Smooth muscle cell of the brain vasculature (primary cell): ENCODE results near the gene PAWR.
"Not testable (repeated sequence)": the region's sequence is repeated elsewhere in the genome, so short reads cannot be mapped to it uniquely, and the experiment has no call there.

Experiments
- DNase-seq: peaks from one replicate; pipeline ENCODE4 v3.0.0-alpha.2; 2012; ENCODE audit warnings: low read depth, low spot score

PAWR gene

DNA sequence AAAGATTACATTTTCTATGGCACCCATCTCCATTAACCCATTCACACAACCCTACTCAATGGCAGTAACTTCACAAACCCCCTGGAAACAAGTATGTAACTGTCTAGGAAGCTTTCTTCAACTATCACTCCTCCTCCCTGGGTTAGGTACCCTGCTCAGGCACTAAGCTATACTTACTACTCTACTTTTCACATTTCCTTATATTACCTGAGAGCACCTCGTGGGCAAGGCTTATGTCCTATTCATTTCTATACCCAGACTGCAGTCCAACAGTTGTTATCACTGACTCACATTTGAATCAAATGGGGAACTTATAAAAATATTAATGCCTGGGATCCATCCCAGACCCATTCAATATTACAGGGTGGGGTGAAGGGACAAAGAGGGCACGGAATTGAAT, 4.6 kb downstream of the PAWR start:
- DNase-seq: no peak

GRCh38 chr12:79685068-79685467, 5.7 kb downstream of the PAWR start:
- no peak for DNase-seq

- DNase-seq: not testable (repeated sequence)
Observed at GRCh38 chr12:79684338-79684737, 6.4 kb downstream of the PAWR start.

DNA sequence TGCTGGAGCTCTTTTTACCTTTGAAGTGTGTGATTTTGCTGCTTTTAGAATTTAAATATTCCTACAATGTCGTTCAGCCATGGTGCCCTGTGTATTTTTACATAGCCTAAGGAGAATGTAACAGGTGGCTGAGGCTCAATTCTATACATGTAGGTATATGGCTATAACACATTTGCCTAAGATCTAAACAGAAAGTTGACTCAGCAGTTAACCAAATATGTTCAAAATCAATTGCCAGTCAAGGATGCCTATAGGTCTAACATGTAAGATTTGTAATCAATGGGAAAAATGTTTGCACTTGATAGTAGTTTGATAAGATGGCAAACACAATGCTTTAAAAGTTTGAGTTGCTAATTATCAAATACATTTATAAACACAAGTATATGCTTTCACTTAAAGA, 8.2 kb downstream of the PAWR start:
- no peak for DNase-seq

- DNase-seq: no peak
Observed at GRCh38 chr12:79681008-79681590, 9.7 kb downstream of the PAWR start.

GRCh38 chr12:79680051-79680450, 10.7 kb downstream of the PAWR start:
- no peak for DNase-seq

GRCh38 chr12:79678306-79678705, 12.5 kb downstream of the PAWR start:
- DNase-seq: no peak

GRCh38 chr12:79677672-79678071, 13.1 kb downstream of the PAWR start:
- DNase-seq: no peak

- DNase-seq: no peak
Observed at GRCh38 chr12:79676579-79676978, 14.2 kb downstream of the PAWR start.

DNA sequence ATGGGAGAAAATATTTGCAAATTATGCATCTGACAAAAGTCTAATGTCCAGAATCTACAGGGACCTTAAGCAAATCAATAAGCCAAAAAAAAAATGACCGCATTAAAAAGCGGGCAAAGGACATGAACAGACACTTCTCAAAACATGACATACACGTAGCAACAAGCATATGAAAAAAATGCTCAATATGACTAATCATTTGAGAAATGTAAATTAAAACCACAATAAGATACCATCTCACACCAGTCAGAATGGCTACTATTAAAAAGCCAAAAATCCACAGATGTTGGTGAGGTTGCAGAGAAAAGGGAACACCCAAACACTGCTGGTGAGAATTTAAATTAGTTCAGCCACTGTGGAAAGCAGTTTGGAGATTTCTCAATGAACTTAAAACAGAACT, 16.1 kb downstream of the PAWR start:
- DNase-seq: no peak

DNA sequence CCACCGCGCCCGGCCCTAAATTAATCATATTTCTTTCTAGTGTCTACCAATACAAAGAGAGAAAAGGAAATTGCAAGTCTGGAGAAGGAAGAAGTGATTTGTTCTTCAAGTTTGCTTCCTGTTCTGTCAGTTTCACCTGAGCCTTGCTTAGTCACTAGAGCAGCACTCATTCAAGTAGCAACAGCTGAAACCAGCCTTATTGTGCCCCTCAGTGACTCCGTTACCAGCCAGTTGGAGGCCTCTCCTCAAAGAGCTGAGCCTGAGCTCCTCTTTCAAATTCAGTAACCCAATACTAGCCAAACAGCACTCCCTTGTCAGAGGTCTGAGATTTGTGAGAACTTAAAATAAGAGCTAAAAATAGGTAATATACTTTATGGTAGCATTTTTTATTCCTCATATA, 17.4 kb downstream of the PAWR start:
- DNase-seq: no peak

DNA sequence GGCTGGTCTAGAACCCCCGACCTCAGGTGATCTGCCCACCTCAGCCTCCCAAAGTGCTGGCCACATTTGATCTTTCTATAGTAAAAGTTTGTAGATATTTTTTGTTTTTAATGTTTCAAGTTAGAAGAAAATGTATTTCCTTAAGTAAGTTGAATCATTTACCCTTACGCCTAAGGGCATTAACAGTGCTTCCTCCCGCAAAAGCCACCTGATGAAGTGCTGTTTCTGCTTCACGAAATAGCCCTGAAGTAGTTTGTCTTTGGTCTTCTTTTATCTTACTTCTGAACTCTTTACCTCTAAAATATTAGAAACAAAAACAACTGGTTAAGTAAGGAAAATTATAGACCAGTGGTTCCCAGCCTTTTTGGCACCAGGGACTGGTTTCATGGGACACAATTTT, 22.7 kb downstream of the PAWR start:
- no peak for DNase-seq

GRCh38 chr12:79665212-79665887, 25.4 kb downstream of the PAWR start:
- DNase-seq: no peak

DNA sequence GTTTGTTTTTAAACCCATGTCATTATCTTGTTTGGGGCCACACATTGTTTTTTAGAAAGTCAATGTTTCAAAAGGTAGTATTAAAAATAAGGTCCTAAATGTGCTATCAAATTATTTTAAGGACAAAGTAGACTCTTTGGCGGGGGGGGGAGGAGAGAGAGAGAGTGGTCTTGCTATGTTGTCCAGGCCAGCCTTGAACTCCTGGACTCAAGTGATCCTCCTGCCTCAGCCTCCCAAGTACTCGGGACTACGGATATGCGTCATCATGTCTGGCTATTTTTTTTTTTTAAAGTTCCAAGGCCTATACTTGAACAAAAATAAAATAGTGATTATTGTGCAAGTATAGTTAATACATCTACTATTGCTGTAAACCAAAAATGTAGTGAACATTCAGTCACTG, 26.2 kb downstream of the PAWR start:
- DNase-seq: no peak

GRCh38 chr12:79662046-79662811, 28.5 kb downstream of the PAWR start:
- no peak for DNase-seq

DNA sequence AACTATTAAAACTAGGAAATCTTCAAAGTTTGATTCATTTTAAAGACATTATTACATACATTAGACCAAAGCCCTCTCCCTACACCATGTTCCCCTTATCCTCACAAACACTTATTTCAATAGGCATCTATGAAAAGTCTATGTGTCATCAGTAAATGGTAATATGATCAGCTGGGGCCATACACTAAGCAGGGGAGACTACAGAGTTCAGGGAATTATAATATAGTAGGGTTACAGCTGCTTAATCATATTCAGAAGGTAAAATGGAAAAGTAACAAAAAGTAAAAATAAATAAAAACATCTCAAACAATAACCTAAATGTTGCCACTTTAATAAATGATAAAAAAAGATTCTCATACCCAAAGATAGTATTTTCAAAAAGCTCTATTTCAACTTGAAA, 29.1 kb downstream of the PAWR start:
- DNase-seq: no peak

DNA sequence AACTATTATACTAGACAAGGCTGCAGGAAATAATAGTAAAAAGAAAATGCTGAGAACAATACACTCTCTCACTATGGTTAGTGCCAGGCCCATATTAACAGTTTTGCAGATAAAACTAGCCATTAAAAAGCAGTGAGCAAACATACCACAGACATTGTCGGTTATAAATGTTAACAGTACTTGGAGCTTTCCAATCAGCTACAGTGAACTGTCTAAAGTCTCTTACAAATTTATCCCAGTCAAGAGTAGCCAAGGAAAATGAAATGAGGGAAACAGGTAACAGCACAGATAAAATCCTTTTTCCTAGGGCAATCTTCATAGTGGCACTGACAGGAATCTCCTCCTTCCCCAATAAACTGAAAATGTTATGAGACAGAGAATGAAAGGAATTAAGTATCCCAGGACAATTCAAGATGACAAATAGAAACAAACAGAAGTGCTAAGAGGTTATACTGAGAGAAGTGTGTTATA, 30.8 kb downstream of the PAWR start:
- no peak for DNase-seq

GRCh38 chr12:79658221-79658620, 32.5 kb downstream of the PAWR start:
- DNase-seq: no peak

DNA sequence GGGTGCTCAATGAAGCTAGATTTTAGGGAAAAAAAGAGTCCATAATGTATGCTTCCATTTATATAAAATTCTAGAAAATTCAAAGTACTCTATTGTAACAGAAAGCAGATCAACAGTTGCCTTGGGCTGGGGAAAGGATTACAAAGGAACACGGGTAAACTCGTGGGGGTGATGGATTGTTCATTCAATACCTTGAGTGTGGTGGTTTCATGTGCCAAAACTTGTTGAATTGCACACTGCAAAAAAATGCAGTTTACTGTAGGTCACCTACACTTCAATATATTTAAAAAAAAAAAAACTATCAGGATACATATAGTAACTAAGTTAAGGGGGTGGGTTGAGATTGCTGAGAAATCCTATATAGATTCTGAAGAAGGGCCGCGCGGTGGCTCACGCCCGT, 33.6 kb downstream of the PAWR start:
- no peak for DNase-seq

DNA sequence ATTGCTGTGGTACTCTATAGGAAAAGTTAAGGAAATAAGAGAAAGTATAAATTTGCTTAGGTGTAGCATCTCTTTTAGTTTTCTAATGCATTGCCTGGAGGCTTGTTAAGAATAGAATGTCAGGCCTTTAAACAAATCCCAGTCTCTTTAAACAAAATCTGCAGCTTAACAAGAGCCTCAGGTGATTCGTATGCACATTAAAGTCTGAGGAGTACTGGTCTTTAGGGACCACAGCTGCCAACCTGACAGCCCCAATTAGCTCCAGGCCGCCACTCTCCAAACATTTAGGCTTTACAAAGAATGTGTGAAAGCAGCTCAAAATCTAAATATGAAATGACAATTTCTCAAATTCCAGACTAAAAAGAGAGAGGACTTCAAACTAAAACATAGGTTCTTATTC, 35.7 kb downstream of the PAWR start:
- no peak for DNase-seq

- DNase-seq: no peak
Observed at GRCh38 chr12:79652521-79652920, 38.2 kb downstream of the PAWR start.

- DNase-seq: no peak
Observed at GRCh38 chr12:79650440-79650839, 40.3 kb downstream of the PAWR start.

GRCh38 chr12:79648881-79649280, 41.9 kb downstream of the PAWR start:
- no peak for DNase-seq
